A673 (cell line): ENCODE data around the gene CARHSP1.

ENCODE experiments used
- CTCF ChIP-seq: fragments of 300-800, 200-600 bp; sonication (generic); conservative IDR thresholded peaks from 2 replicates; pipeline ENCODE4 v1.5.1; 2017; ENCODE audit warnings: low read depth, mild to moderate bottlenecking, antibody characterized with exemption, low read length, moderate library complexity, mixed read lengths
- EZH2 ChIP-seq: fragments of 200-600 bp; sonication (generic); IDR thresholded peaks from 2 replicates; pipeline ENCODE4 v1.6.1; 2017; ENCODE audit warnings: borderline replicate concordance, low read depth, mild to moderate bottlenecking, mixed read lengths, antibody characterized with exemption, low read length; ENCODE audit not compliant: poor library complexity, severe bottlenecking

DNA sequence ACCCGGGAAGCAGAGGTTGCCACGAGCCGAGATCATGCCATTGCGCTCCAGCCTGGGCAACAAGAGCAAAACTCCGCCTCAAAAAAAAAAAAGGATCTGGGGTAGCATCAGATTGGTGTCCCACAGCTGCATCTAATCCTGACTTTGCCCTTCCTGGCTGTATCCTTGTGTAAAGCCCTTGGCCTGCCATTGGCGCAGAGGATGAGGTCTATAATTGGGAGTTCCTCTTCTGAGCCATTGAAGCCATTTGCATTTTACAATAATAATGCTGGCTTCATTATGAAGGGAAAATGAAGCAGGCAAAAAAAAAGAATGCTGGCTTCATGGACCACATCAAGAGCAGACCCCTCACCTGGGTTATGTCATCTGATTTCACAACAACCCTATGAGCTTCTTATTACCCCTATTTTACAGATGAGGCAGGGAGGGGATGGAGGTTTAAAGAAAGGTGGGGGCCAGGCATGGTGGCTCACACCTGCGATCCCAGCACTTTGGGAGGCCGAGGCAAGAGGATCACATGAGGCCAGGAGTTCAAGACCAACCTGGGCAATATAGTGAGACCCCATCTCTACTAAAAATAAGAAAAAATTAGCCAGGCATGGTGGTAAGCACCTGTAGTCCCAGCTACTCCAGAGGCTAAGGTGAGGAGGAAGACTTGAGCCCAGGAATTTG, 12.2 kb upstream of the CARHSP1 start:
- TF ChIP-seq CTCF = no peak
- TF ChIP-seq EZH2 = no peak
